ENCODE results near the gene MRPL12. TPM values are rescaled to one million over a fixed set of nuclear protein-coding genes. Genes with fewer than 3 reads are reported as not detected.

MRPL12 gene
- total RNA-seq, 4 donors from 2014 or later: 0.77 to 72.9 (median 19.5) TPM

DNA sequence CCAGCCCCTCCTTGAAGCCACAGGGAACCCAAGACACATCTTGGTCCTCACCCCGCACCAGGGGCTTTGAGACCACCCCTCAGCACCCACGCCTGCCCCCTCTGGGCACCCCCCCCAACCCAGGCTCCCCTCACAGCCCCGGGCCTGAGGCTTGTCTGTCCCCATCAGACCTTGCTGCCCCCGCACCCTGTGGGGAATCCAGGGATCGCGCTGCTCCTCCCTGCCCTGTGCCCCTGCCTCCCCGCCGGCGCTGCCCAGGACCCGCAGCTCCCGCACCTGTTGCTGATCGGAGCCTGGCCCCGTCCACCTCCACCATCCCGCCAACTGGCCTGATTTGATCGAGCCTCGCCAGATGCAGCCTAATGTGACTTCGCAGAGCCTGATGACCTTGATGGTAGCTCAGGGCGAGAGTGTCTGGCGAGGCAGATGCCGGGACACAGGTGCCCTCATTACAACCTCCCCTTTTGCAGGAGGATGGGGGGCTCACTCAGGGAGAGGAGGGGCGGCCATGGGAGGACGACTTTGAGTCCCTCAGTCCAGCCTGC lies 38.0 kb downstream of the MRPL12 start:
- no peaks in the 10 kb centered on the region for H3K27me3 ChIP-seq
- H3K4me3 ChIP-seq: no peak overlapping the region
- H3K9me3 ChIP-seq: no peaks in the 10 kb centered on the region

DNA sequence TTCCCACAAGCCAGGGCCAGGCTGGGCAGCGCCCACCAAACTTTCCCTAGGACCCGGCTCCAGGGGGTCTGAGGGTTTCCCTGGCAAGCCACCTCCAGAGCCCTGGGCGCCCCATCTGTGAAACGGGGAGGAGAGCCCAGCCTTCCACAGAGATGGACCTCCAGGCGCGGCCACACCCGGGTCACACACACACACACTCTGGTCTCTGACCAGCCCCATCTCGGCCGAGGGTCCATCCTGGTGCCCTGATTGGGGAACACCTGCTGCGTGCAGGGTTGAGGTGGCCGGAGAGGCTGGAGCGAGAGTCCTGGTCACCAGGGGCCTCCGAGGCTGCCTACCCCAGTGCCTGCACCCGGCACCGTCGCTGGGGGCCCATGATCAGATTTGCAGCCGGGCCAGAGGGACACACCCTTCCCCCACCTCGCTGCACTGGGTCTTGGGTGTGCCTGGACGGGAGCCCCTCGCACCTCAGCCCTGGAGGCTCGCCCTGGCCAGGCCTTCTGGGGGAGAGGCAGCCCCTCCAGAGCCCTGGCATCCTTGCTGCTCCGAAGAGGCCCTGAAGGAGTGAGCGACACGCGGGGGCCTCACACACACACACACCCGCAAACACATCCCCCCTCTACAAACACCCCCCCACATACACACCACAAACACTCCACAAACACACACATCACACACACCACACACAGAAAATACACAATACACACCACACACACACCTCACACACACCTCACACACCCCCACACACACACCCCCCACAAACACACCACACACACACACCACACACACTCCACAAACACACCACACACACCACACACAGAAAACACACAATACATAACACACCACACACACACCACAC lies 38.7 kb downstream of the MRPL12 start:
- H3K9me3 ChIP-seq: no peaks in the 10 kb centered on the region
- DNase-seq: no peak
- H3K36me3 ChIP-seq: no peaks in the 10 kb centered on the region
- H3K4me1 ChIP-seq: no peaks in the 10 kb centered on the region
- no peak overlapping the region for H3K27ac ChIP-seq
- TF ChIP-seq POLR2A (IDR thresholded peaks at IDR 0.05) (no peak), CTCF (IDR thresholded peaks at IDR 0.05) (no peak)
- no peaks in the 10 kb centered on the region for H3K27me3 ChIP-seq
- H3K4me3 ChIP-seq: no peak overlapping the region
- intact Hi-C loops (cut with DNase I; ENCODE audit: low total_unique reads): no loop called here

More for the DNA sequence above, 38.0 kb downstream of the MRPL12 start:
- Histone ChIP-seq H3K36me3 (no peaks in the 10 kb centered on the region), H3K27ac (no peak overlapping the region), H3K4me1 (no peaks in the 10 kb centered on the region)
- no peak for TF ChIP-seq POLR2A (IDR thresholded peaks at IDR 0.05)
- intact Hi-C loops (cut with DNase I; ENCODE audit: low total_unique reads): no loop called here
- DNase-seq: no peak

Small RNA genes within 50 kb of the gene (microRNA-seq; reads per million reads assigned to microRNA genes)
- not detected for gene MIR6786 (ENCODE audit: borderline microRNAs expressed, borderline replicate concordance)

Small RNA genes within 50 kb of the gene (small RNA-seq; reads per million reads assigned to genes)
- gene MIR6786: not detected

Other genes with a start within 250 kb of the MRPL12 start
- gene ACTG1, start 190.6 kb upstream of the MRPL12 start, total RNA-seq: 1,000 to 10,000 TPM; 1,023 to 5,472 (median 2,159) TPM
- gene FSCN2, start 175.0 kb upstream of the MRPL12 start, total RNA-seq: 1 to 10 TPM in 2 of 4 donors, not detected in 2; 5.0 to 7.4 TPM
- gene FAAP100, start 151.0 kb upstream of the MRPL12 start, total RNA-seq: 10 to 100 TPM in 2 of 4 donors, 1 to 10 TPM in 2; 3.5 to 31.2 (median 17.3) TPM
- 10 to 100 TPM; 14.6 to 86.3 (median 30.9) TPM for gene NPLOC4, start 66.3 kb upstream of the MRPL12 start, total RNA-seq
- gene TSPAN10, start 66.2 kb upstream of the MRPL12 start, total RNA-seq: 1 to 10 TPM in 1 of 4 donors, under 1 TPM in 1, not detected in 2; 0.21 to 3.0 TPM
- gene PDE6G, start 46.8 kb upstream of the MRPL12 start, total RNA-seq: 1 to 10 TPM in 1 of 4 donors, not detected in 3; 2.1 TPM
- 10 to 100 TPM in 3 of 4 donors, 1 to 10 TPM in 1; 3.2 to 56.1 (median 20.3) TPM for gene OXLD1, start 36.8 kb upstream of the MRPL12 start, total RNA-seq
- 10 to 100 TPM in 1 of 4 donors, 1 to 10 TPM in 2, under 1 TPM in 1; 0.77 to 12.3 (median 3.9) TPM for gene CCDC137, start 36.6 kb upstream of the MRPL12 start, total RNA-seq
- 10 to 100 TPM in 3 of 4 donors, 1 to 10 TPM in 1; 4.4 to 36.9 (median 27.0) TPM for gene ARL16, start 19.6 kb upstream of the MRPL12 start, total RNA-seq
- gene HGS, start 19.4 kb upstream of the MRPL12 start, total RNA-seq: 100 to 1,000 TPM in 1 of 4 donors, 10 to 100 TPM in 3; 21.0 to 121 (median 72.5) TPM
- gene SLC25A10, start 8.9 kb downstream of the MRPL12 start, total RNA-seq: 10 to 100 TPM in 1 of 4 donors, 1 to 10 TPM in 2, not detected in 1; 5.6 to 11.3 (median 7.6) TPM
- gene GCGR, start 100.8 kb downstream of the MRPL12 start, total RNA-seq: not detected
- 10 to 100 TPM; 30.5 to 92.6 (median 61.3) TPM for gene MCRIP1, start 129.9 kb downstream of the MRPL12 start, total RNA-seq
- 1 to 10 TPM in 1 of 4 donors, not detected in 3; 1.6 TPM for gene PPP1R27, start 131.7 kb downstream of the MRPL12 start, total RNA-seq
- 100 to 1,000 TPM; 199 to 504 (median 304) TPM for gene P4HB, start 157.2 kb downstream of the MRPL12 start, total RNA-seq
- 100 to 1,000 TPM in 1 of 4 donors, 10 to 100 TPM in 3; 31.2 to 350 (median 55.1) TPM for gene ARHGDIA, start 168.0 kb downstream of the MRPL12 start, total RNA-seq
- 10 to 100 TPM in 3 of 4 donors, 1 to 10 TPM in 1; 3.2 to 82.1 (median 34.5) TPM for gene ALYREF, start 188.2 kb downstream of the MRPL12 start, total RNA-seq
- 10 to 100 TPM; 45.9 to 72.6 (median 61.5) TPM for gene ANAPC11, start 188.4 kb downstream of the MRPL12 start, total RNA-seq
- 1 to 10 TPM in 2 of 4 donors, not detected in 2; 2.0 to 2.1 TPM for gene NPB, start 198.9 kb downstream of the MRPL12 start, total RNA-seq
- 10 to 100 TPM in 3 of 4 donors, 1 to 10 TPM in 1; 4.1 to 27.7 (median 18.8) TPM for gene PCYT2, start 208.0 kb downstream of the MRPL12 start, total RNA-seq
- 10 to 100 TPM in 3 of 4 donors, under 1 TPM in 1; 0.77 to 87.1 (median 14.6) TPM for gene SIRT7, start 214.8 kb downstream of the MRPL12 start, total RNA-seq
- 10 to 100 TPM in 3 of 4 donors, 1 to 10 TPM in 1; 9.7 to 23.1 (median 12.7) TPM for gene MAFG, start 224.4 kb downstream of the MRPL12 start, total RNA-seq
- gene PYCR1, start 233.9 kb downstream of the MRPL12 start, total RNA-seq: 10 to 100 TPM in 2 of 4 donors, 1 to 10 TPM in 2; 4.2 to 81.5 (median 8.1) TPM
- not detected for gene MYADML2, start 243.9 kb downstream of the MRPL12 start, total RNA-seq

All from uterus (tissue), 4 donors.